ENCODE measurements around the gene SMIM45.

The SMIM45 gene

GRCh38 chr22:41992496-41992895 is 40.5 kb downstream of the SMIM45 start:
- Histone ChIP-seq H3K4me2 (ENCODE audit: low read length) (no peak overlapping the region), H3K9ac (ENCODE audit: low read length) (no peak overlapping the region), H3K27ac (ENCODE audit: low read length) (no peak overlapping the region), H2AFZ (ENCODE audit: low read depth, low read length) (no peak overlapping the region), H3K79me2 (replicated peaks; ENCODE audit: insufficient read depth, low read length) (no peaks in the 10 kb centered on the region), H4K20me1 (ENCODE audit: insufficient read depth) (no peaks in the 10 kb centered on the region), H3K9me2 (ENCODE audit: insufficient read depth, low read length) (no peaks in the 10 kb centered on the region), H3F3A (ENCODE audit: insufficient read depth, low read length, poor library complexity, severe bottlenecking) (no peaks in the 10 kb centered on the region), H3K9me3 (ENCODE audit: low read length) (no peaks in the 10 kb centered on the region), H3K4me3 (ENCODE audit: low read length) (no peak overlapping the region), H3K27me3 (ENCODE audit: insufficient read depth, low read depth, low read length) (no peaks in the 10 kb centered on the region), H3K36me3 (ENCODE audit: insufficient read depth, low read length) (peaks cover 6% of the 10 kb centered on the region)
- no peak for TF ChIP-seq MXI1 (conservative IDR thresholded peaks at IDR 0.05; ENCODE audit: poor library complexity, severe bottlenecking)
- TF ChIP-seq EP300 (conservative IDR thresholded peaks at IDR 0.05; ENCODE audit: poor library complexity, severe bottlenecking): no peak
- no peak for TF ChIP-seq RAD21 (conservative IDR thresholded peaks at IDR 0.05)
- no peak for TF ChIP-seq SMC3 (conservative IDR thresholded peaks at IDR 0.05; ENCODE audit: poor library complexity)
- TF ChIP-seq CTCF (IDR thresholded peaks at IDR 0.05; ENCODE audit: poor library complexity, severe bottlenecking): no peak
- TF ChIP-seq POLR2AphosphoS5 (IDR thresholded peaks at IDR 0.05): no peak
- no peak for TF ChIP-seq REST (IDR thresholded peaks at IDR 0.05; ENCODE audit: borderline replicate concordance)
- TF ChIP-seq EZH2 (IDR thresholded peaks at IDR 0.05; ENCODE audit: borderline replicate concordance, insufficient read depth, low read length, poor library complexity, severe bottlenecking): no peak
- no peak for TF ChIP-seq TAF1 (IDR thresholded peaks at IDR 0.05; ENCODE audit: low read depth)

GRCh38 chr22:41995211-41995610 is 43.3 kb downstream of the SMIM45 start:
- no peak overlapping the region for H2AFZ ChIP-seq (ENCODE audit: low read depth, low read length)
- no peak overlapping the region for H3K27ac ChIP-seq (ENCODE audit: low read length)
- H3K27me3 ChIP-seq (ENCODE audit: insufficient read depth, low read depth, low read length): no peaks in the 10 kb centered on the region
- no peaks in the 10 kb centered on the region for H3K9me3 ChIP-seq (ENCODE audit: low read length)
- H3K36me3 ChIP-seq (ENCODE audit: insufficient read depth, low read length): peaks cover 6% of the 10 kb centered on the region
- no peaks in the 10 kb centered on the region for H4K20me1 ChIP-seq (ENCODE audit: insufficient read depth)
- no peak overlapping the region for H3K4me2 ChIP-seq (ENCODE audit: low read length)
- TF ChIP-seq MXI1 (conservative IDR thresholded peaks at IDR 0.05; ENCODE audit: poor library complexity, severe bottlenecking): no peak
- H3K79me2 ChIP-seq (replicated peaks; ENCODE audit: insufficient read depth, low read length): no peaks in the 10 kb centered on the region
- no peaks in the 10 kb centered on the region for H3K9me2 ChIP-seq (ENCODE audit: insufficient read depth, low read length)
- H3K9ac ChIP-seq (ENCODE audit: low read length): no peak overlapping the region
- H3F3A ChIP-seq (ENCODE audit: insufficient read depth, low read length, poor library complexity, severe bottlenecking): no peaks in the 10 kb centered on the region
- H3K4me3 ChIP-seq (ENCODE audit: low read length): no peak overlapping the region

GRCh38 chr22:41996826-41997225 is 44.9 kb downstream of the SMIM45 start:
- Histone ChIP-seq H3K27ac (ENCODE audit: low read length) (no peak overlapping the region), H3K27me3 (ENCODE audit: insufficient read depth, low read depth, low read length) (no peaks in the 10 kb centered on the region), H3K79me2 (replicated peaks; ENCODE audit: insufficient read depth, low read length) (no peaks in the 10 kb centered on the region), H3K4me2 (ENCODE audit: low read length) (no peak overlapping the region), H3K9ac (ENCODE audit: low read length) (no peak overlapping the region), H3K4me3 (ENCODE audit: low read length) (no peak overlapping the region), H2AFZ (ENCODE audit: low read depth, low read length) (no peak overlapping the region), H4K20me1 (ENCODE audit: insufficient read depth) (no peaks in the 10 kb centered on the region), H3K36me3 (ENCODE audit: insufficient read depth, low read length) (peaks cover 6% of the 10 kb centered on the region), H3F3A (ENCODE audit: insufficient read depth, low read length, poor library complexity, severe bottlenecking) (no peaks in the 10 kb centered on the region), H3K9me3 (ENCODE audit: low read length) (no peaks in the 10 kb centered on the region), H3K9me2 (ENCODE audit: insufficient read depth, low read length) (no peaks in the 10 kb centered on the region)
- TF ChIP-seq MXI1 (conservative IDR thresholded peaks at IDR 0.05; ENCODE audit: poor library complexity, severe bottlenecking): no peak
- TF ChIP-seq TAF1 (IDR thresholded peaks at IDR 0.05; ENCODE audit: low read depth): no peak
- no peak for TF ChIP-seq CTCF (IDR thresholded peaks at IDR 0.05; ENCODE audit: poor library complexity, severe bottlenecking)
- TF ChIP-seq RAD21 (conservative IDR thresholded peaks at IDR 0.05): no peak
- TF ChIP-seq EZH2 (IDR thresholded peaks at IDR 0.05; ENCODE audit: borderline replicate concordance, insufficient read depth, low read length, poor library complexity, severe bottlenecking): no peak
- no peak for TF ChIP-seq EP300 (conservative IDR thresholded peaks at IDR 0.05; ENCODE audit: poor library complexity, severe bottlenecking)
- no peak for TF ChIP-seq SMC3 (conservative IDR thresholded peaks at IDR 0.05; ENCODE audit: poor library complexity)
- no peak for TF ChIP-seq REST (IDR thresholded peaks at IDR 0.05; ENCODE audit: borderline replicate concordance)
- no peak for TF ChIP-seq POLR2AphosphoS5 (IDR thresholded peaks at IDR 0.05)

All from neural cell (in vitro differentiated cells).